Stimulated activated naive CD4-positive, alpha-beta T cell (primary cell): ENCODE results near the gene RSL24D1.
"Not testable (repeated sequence)": the region's sequence is repeated elsewhere in the genome, so short reads cannot be mapped to it uniquely, and the experiment has no call there.

ENCODE experiments used
- DNase-seq, 6 experiments: peaks; one replicate each; lab custom pipeline; 2025; lab: John Stamatoyannopoulos, UW

RSL24D1 gene

GRCh38 chr15:55204464-55204863, 7.7 kb upstream of the RSL24D1 start:
- DNase-seq, result no peak

- no peak for DNase-seq
These were observed 5.5 kb upstream of the RSL24D1 start for GRCh38 chr15:55202206-55202605.

GRCh38 chr15:55198706-55199105, 2.0 kb upstream of the RSL24D1 start:
- DNase-seq, result no peak

- DNase-seq, result no peak
These were observed 978 bp upstream of the RSL24D1 start for GRCh38 chr15:55197719-55198118.

GRCh38 chr15:55197362-55197705, 593 bp upstream of the RSL24D1 start:
- no peak for DNase-seq

GRCh38 chr15:55195996-55196395, 745 bp downstream of the RSL24D1 start:
- no peak for DNase-seq

- DNase-seq, result no peak
These were observed 2.5 kb downstream of the RSL24D1 start for GRCh38 chr15:55194256-55194655.

GRCh38 chr15:55186331-55186730, 10.4 kb downstream of the RSL24D1 start:
- DNase-seq, result no peak

- no peak for DNase-seq
These were observed 13.1 kb downstream of the RSL24D1 start for GRCh38 chr15:55183679-55184078.

GRCh38 chr15:55179141-55179540, 17.6 kb downstream of the RSL24D1 start:
- no peak for DNase-seq

- no peak for DNase-seq
These were observed 26.4 kb downstream of the RSL24D1 start for GRCh38 chr15:55170361-55170760.

GRCh38 chr15:55168350-55168974, 28.3 kb downstream of the RSL24D1 start:
- DNase-seq, result peak in 5 of 6 experiments; percentile 3 to 19 (median 7)

GRCh38 chr15:55164284-55164683, 32.5 kb downstream of the RSL24D1 start:
- no peak for DNase-seq

GRCh38 chr15:55151631-55152030, 45.1 kb downstream of the RSL24D1 start:
- DNase-seq, result no peak

- not testable (repeated sequence) for DNase-seq
These were observed 53.6 kb downstream of the RSL24D1 start for GRCh38 chr15:55143132-55143531.

- DNase-seq, result no peak
These were observed 62.8 kb downstream of the RSL24D1 start for GRCh38 chr15:55133972-55134371.

GRCh38 chr15:55132672-55133071, 64.1 kb downstream of the RSL24D1 start:
- DNase-seq, result no peak
